CD4-positive, CD25-positive, alpha-beta regulatory T cell (primary cell): Measurements from ENCODE around the gene PCDHB11. TPM values are rescaled to one million over a fixed set of nuclear protein-coding genes. Genes with fewer than 3 reads are reported as not detected.
"Not testable (repeated sequence)": the region's sequence is repeated elsewhere in the genome, so short reads cannot be mapped to it uniquely, and the experiment has no call there.

Source experiments
- ATAC-seq, 2 donors: fragments of 150-1000 bp; cut with Tn5 transposase; one replicate each; pipeline ENCODE4 v1.10.0; 2021; ENCODE audit warnings: low read depth in 2 of 2, moderate number of reproducible peaks in 2 of 2, moderate library complexity in 1 of 2
- DNase-seq, 3 donors: peaks; one replicate each; pipeline versions ENCODE4 v3.0.0 to v3.0.0-alpha.2; 2012 to 2022; ENCODE audit warnings: mixed read lengths in 1 of 3
- H3K27ac ChIP-seq: one replicate; pipeline ENCODE4 v1.7.0; 2013; ENCODE audit warnings: mild to moderate bottlenecking, low read length; ENCODE audit not compliant: insufficient read depth, poor library complexity, severe bottlenecking
- H3K27me3 ChIP-seq: one replicate; pipeline ENCODE4 v1.7.0; 2013; ENCODE audit warnings: low read length; ENCODE audit not compliant: control insufficient read depth, insufficient read depth
- H3K36me3 ChIP-seq: one replicate; pipeline ENCODE4 v1.7.0; 2013; ENCODE audit warnings: mild to moderate bottlenecking, low read length, moderate library complexity; ENCODE audit not compliant: control insufficient read depth, insufficient read depth
- H3K4me1 ChIP-seq: 2 replicates; pipeline ENCODE4 v1.7.0; 2013; ENCODE audit warnings: mild to moderate bottlenecking, low read length; ENCODE audit not compliant: insufficient read depth, control insufficient read depth, poor library complexity, severe bottlenecking
- H3K4me3 ChIP-seq: one replicate; pipeline ENCODE4 v1.7.0; 2013; ENCODE audit warnings: low read depth, mild to moderate bottlenecking, low read length, moderate library complexity
- H3K9me3 ChIP-seq, 2 experiments: 1 replicate in 1 of 2; 2 replicates in 1 of 2; pipeline ENCODE4 v1.7.0; 2013; ENCODE audit warnings: low read length in 2 of 2, mild to moderate bottlenecking in 1 of 2, moderate library complexity in 1 of 2; ENCODE audit not compliant: control insufficient read depth in 2 of 2
- H3K27ac Mint-ChIP-seq, 3 donors: one replicate each; pipeline ENCODE4 v1.8.0; 2020 to 2022; ENCODE audit warnings: mild to moderate bottlenecking in 3 of 3, mixed read lengths in 3 of 3, moderate library complexity in 2 of 3
- H3K27me3 Mint-ChIP-seq: one replicate; pipeline ENCODE4 v1.8.0; 2022; ENCODE audit warnings: mild to moderate bottlenecking, mixed read lengths
- H3K36me3 Mint-ChIP-seq: one replicate; pipeline ENCODE4 v1.8.0; 2020; ENCODE audit warnings: mixed read lengths
- H3K4me1 Mint-ChIP-seq, 4 donors: one replicate each; pipeline ENCODE4 v1.8.0; 2020 to 2022; ENCODE audit warnings: mixed read lengths in 4 of 4, mild to moderate bottlenecking in 1 of 4
- H3K4me3 Mint-ChIP-seq, 4 donors: one replicate each; pipeline ENCODE4 v1.8.0; 2020 to 2022; ENCODE audit warnings: mild to moderate bottlenecking in 4 of 4, mixed read lengths in 4 of 4, moderate library complexity in 3 of 4
- H3K9me3 Mint-ChIP-seq, 7 donors: one replicate each; pipeline ENCODE4 v1.8.0; 2020 to 2022; ENCODE audit warnings: mixed read lengths in 7 of 7, mild to moderate bottlenecking in 3 of 7, moderate library complexity in 2 of 7
- polyA plus RNA-seq, 4 donors: library from polyadenylated mRNA; unstranded; fragments of 300-500 nt; fragmentation: Illumina TruSeq; gene quantifications; one replicate each; pipeline ENCODE4 v1.2.3, GENCODE V29; 2021
- total RNA-seq: library from RNA; stranded (reverse); gene quantifications from one replicate; pipeline ENCODE4 v1.2.3, GENCODE V29; 2022

PCDHB11 gene
- total and polyA plus RNA-seq, 5 donors from 2014 or later = not detected

DNA sequence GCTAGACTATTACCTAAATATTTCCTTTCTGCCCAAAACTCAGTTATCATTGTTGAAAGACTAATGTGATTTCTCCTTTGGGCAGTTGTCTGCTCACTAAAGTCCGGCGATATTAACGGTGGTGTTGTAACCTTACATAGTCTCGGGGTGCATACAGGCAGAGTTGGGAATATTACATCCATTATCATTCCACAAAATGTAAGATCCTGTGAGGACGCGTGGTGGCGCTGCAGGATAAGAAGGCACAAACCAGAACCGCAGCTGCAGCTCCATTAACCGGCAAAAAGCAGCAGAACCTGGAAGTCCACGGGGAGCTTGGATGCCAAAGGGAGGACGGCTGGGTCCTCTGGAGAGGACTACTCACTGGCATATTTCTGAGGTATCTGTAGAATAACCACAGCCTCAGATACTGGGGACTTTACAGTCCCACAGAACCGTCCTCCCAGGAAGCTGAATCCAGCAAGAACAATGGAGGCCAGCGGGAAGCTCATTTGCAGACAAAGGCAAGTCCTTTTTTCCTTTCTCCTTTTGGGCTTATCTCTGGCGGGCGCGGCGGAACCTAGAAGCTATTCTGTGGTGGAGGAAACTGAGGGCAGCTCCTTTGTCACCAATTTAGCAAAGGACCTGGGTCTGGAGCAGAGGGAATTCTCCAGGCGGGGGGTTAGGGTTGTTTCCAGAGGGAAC, 14.4 kb downstream of the PCDHB11 start, which contains the start of gene PCDHB13:
TSS of gene PCDHB13 (plus strand) at position 264 of the 684 bp plus-strand sequence. CDS start at position 469, 205 bp downstream.
- H3K27ac ChIP-seq, ATAC-seq, H3K9me3 ChIP-seq, H3K4me1 Mint-ChIP-seq, H3K4me1 ChIP-seq, H3K4me3 ChIP-seq, H3K36me3 ChIP-seq, H3K36me3 Mint-ChIP-seq, H3K27me3 ChIP-seq, DNase-seq, H3K27ac Mint-ChIP-seq: not testable (repeated sequence)
- Mint-ChIP-seq H3K27me3 (peaks cover 15% of the 10 kb centered on the region), H3K4me3 (peak within 1 kb of the TSS in 2 of 4 donors; percentile 33 to 64), H3K9me3 (peaks cover 0 to 24% (median 13%) of the 10 kb centered on the region in 7 donors)

DNA sequence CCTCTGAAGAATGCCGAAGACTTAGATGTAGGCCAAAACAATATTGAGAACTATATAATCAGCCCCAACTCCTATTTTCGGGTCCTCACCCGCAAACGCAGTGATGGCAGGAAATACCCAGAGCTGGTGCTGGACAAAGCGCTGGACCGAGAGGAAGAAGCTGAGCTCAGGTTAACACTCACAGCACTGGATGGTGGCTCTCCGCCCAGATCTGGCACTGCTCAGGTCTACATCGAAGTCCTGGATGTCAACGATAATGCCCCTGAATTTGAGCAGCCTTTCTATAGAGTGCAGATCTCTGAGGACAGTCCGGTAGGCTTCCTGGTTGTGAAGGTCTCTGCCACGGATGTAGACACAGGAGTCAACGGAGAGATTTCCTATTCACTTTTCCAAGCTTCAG, 15.2 kb downstream of the PCDHB11 start:
- peaks cover 14% of the 10 kb centered on the region for H3K27me3 Mint-ChIP-seq
- H3K9me3 ChIP-seq, ATAC-seq, H3K36me3 ChIP-seq, H3K27me3 ChIP-seq, DNase-seq, H3K4me1 ChIP-seq, H3K4me3 Mint-ChIP-seq, H3K36me3 Mint-ChIP-seq, H3K27ac Mint-ChIP-seq, H3K4me3 ChIP-seq, H3K4me1 Mint-ChIP-seq, H3K27ac ChIP-seq: not testable (repeated sequence)
- peaks cover 0 to 30% (median 13%) of the 10 kb centered on the region in 7 donors for H3K9me3 Mint-ChIP-seq

GRCh38 chr5:141215504-141215903, 16.1 kb downstream of the PCDHB11 start:
- not testable (repeated sequence) for H3K27me3 ChIP-seq, DNase-seq, H3K4me3 Mint-ChIP-seq, H3K27ac ChIP-seq, H3K27ac Mint-ChIP-seq, H3K9me3 ChIP-seq, ATAC-seq, H3K4me1 ChIP-seq, H3K4me3 ChIP-seq, H3K36me3 Mint-ChIP-seq, H3K4me1 Mint-ChIP-seq, H3K36me3 ChIP-seq
- Mint-ChIP-seq H3K9me3 (peaks cover 0 to 39% (median 11%) of the 10 kb centered on the region in 7 donors), H3K27me3 (peaks cover 14% of the 10 kb centered on the region)

- not testable (repeated sequence) for H3K27ac ChIP-seq, ATAC-seq, H3K4me3 ChIP-seq, H3K27me3 ChIP-seq, H3K27ac Mint-ChIP-seq, H3K4me1 Mint-ChIP-seq, H3K4me1 ChIP-seq, H3K9me3 ChIP-seq, H3K36me3 Mint-ChIP-seq, DNase-seq, H3K4me3 Mint-ChIP-seq, H3K36me3 ChIP-seq
- H3K9me3 Mint-ChIP-seq = peaks cover 0 to 41% (median 11%) of the 10 kb centered on the region in 7 donors
- H3K27me3 Mint-ChIP-seq = peaks cover 14% of the 10 kb centered on the region
Observed at GRCh38 chr5:141216035-141216434, 16.6 kb downstream of the PCDHB11 start.

DNA sequence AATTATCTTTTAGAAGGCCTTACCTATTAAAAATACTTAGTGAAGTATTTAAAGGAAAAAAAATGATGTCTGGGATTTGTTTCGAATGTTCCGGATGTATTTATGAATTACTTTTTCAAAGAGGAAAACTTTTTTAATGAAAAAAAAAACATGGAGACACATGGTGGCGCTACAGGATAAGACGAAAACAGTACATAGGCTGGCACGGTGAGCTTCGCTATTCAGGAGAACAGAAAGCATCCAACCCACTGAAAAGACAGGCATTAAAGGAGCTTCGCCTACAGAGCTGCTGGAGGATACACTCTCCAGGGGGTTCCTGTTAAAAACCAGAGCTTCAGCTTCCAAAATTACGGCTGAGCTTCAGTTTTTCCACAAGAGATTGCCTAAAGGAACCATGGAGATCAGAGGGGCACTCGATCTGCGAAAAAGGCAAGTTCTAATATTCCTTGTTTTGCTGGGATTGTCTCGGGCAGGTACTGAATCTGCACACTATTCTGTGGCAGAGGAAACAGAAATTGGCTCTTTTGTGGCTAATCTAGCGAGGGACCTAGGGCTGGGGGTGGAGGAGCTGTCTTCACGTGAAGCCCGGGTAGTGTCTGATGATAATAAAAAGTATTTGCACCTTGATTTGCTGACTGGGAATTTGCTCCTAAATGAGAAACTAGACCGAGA, 23.8 kb downstream of the PCDHB11 start, which contains the start of gene PCDHB14:
TSS of gene PCDHB14 (plus strand) at position 232 of the 672 bp plus-strand sequence. CDS start at position 395, 163 bp downstream.
- Histone ChIP-seq H3K9me3 (peaks cover 8 to 10% of the 10 kb centered on the region in 2 experiments), H3K36me3 (no peaks in the 10 kb centered on the region), H3K27me3 (peaks cover 5% of the 10 kb centered on the region), H3K27ac (no peak within 1 kb of the TSS), H3K4me3 (peak within 1 kb of the TSS; percentile 24), H3K4me1 (no peaks in the 10 kb centered on the region)
- Mint-ChIP-seq H3K36me3 (no peaks in the 10 kb centered on the region), H3K27me3 (peaks cover 18% of the 10 kb centered on the region), H3K4me3 (peak within 1 kb of the TSS in 3 of 4 donors; percentile 42 to 53 (median 47)), H3K9me3 (peaks cover 0 to 34% (median 8%) of the 10 kb centered on the region in 7 donors), H3K4me1 (peaks cover 0 to 5% (median 0%) of the 10 kb centered on the region in 4 donors), H3K27ac (no peak within 1 kb of the TSS)
- ATAC-seq (no peak), DNase-seq (peak in 1 of 3 donors; percentile 5)

GRCh38 chr5:141224844-141225243, 25.4 kb downstream of the PCDHB11 start:
- H3K4me3 Mint-ChIP-seq, ATAC-seq, H3K4me1 ChIP-seq, H3K27me3 ChIP-seq, H3K36me3 Mint-ChIP-seq, H3K4me3 ChIP-seq, H3K36me3 ChIP-seq, DNase-seq, H3K27ac ChIP-seq, H3K4me1 Mint-ChIP-seq, H3K27ac Mint-ChIP-seq: not testable (repeated sequence)
- peaks cover 3 to 14% of the 10 kb centered on the region in 2 experiments for H3K9me3 ChIP-seq
- Mint-ChIP-seq H3K9me3 (peaks cover 0 to 25% (median 3%) of the 10 kb centered on the region in 7 donors), H3K27me3 (peaks cover 18% of the 10 kb centered on the region)

DNA sequence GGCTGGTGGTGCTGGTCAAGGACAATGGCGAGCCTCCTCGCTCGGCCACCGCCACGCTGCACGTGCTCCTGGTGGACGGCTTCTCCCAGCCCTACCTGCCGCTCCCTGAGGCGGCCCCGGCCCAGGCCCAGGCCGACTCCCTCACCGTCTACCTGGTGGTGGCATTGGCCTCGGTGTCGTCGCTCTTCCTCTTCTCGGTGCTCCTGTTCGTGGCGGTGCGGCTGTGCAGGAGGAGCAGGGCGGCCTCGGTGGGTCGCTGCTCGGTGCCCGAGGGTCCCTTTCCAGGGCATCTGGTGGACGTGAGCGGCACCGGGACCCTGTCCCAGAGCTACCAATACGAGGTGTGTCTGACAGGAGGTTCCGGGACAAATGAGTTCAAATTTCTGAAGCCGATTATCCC, 26.0 kb downstream of the PCDHB11 start:
- not testable (repeated sequence) for DNase-seq, H3K4me3 ChIP-seq, H3K27me3 ChIP-seq, H3K36me3 Mint-ChIP-seq, H3K4me1 Mint-ChIP-seq, H3K4me3 Mint-ChIP-seq, ATAC-seq, H3K36me3 ChIP-seq, H3K27ac Mint-ChIP-seq, H3K27ac ChIP-seq, H3K4me1 ChIP-seq
- H3K27me3 Mint-ChIP-seq = peaks cover 18% of the 10 kb centered on the region
- H3K9me3 Mint-ChIP-seq = peaks cover 0 to 20% (median 3%) of the 10 kb centered on the region in 7 donors
- peaks cover 3 to 17% of the 10 kb centered on the region in 2 experiments for H3K9me3 ChIP-seq
